ENCODE results near the gene ETS1.

- no peak for TF ChIP-seq POLR2AphosphoS5 (IDR thresholded peaks at IDR 0.05)
- TF ChIP-seq POLR2A (IDR thresholded peaks at IDR 0.05): no peak
Observed at GRCh38 chr11:128434411-128434810, 152.9 kb downstream of the ETS1 start.
